Measurements from ENCODE around the gene WWOX. TPM values are rescaled to one million over a fixed set of nuclear protein-coding genes. Genes with fewer than 3 reads are reported as not detected.

The WWOX gene
- total RNA-seq, 3 donors from 2014 or later (not counting 1 experiment from before 2014, with no cell fraction given): 21.0 to 29.8 (median 27.0) TPM

DNA sequence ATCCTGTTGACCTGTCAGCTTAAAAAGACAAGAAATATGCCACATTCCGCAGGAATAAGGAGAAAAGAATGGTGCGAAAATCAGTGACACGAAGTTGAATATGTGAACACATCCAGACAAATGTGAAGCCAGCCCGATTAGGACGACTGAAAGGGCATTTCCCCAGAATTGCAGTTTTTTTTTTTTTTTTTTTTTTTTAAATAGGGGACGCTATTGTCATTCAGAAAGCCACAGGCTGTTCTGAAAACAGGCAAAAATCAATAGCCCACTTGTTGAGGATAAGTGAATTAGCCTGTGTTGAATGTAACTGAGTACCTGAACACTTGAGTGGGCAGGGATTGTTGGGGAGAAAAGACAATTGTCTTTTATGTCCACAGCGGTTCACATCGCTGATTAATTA, 507.1 kb downstream of the WWOX start:
- H3K4me1 ChIP-seq (ENCODE audit: control insufficient read depth, insufficient read depth, low read length): no peaks in the 10 kb centered on the region
- peaks cover 0 to 7% of the 10 kb centered on the region in 2 donors for H3K27me3 Mint-ChIP-seq (ENCODE audit: low read depth in 2 of 2)
- WGBS (ENCODE audit: insufficient coverage): 92% methylated on average over 8 of the region's 8 CpGs

GRCh38 chr16:78607022-78607421, 507.6 kb downstream of the WWOX start:
- Mint-ChIP-seq H3K27me3 (ENCODE audit: low read depth in 2 of 2) (peaks cover 0 to 7% of the 10 kb centered on the region in 2 donors), H3K4me3 (no peak overlapping the region), H3K9me3 (no peaks in the 10 kb centered on the region), H3K27ac (no peak overlapping the region), H3K36me3 (no peaks in the 10 kb centered on the region), H3K4me1 (peaks cover 0 to 5% of the 10 kb centered on the region in 2 donors)
- H3K36me3 ChIP-seq (ENCODE audit: control insufficient read depth, insufficient read depth, low read length): no peaks in the 10 kb centered on the region
- no peaks in the 10 kb centered on the region for H3K4me1 ChIP-seq (ENCODE audit: control insufficient read depth, insufficient read depth, low read length)
- no peak overlapping the region for H3K4me3 ChIP-seq (ENCODE audit: low read length)
- ATAC-seq (no peak), DNase-seq (no peak)
- no peak for TF ChIP-seq CTCF (IDR thresholded peaks at IDR 0.05)
- intact Hi-C loops (cut with micrococcal nuclease): no loop called here
- H3K9me3 ChIP-seq (ENCODE audit: control insufficient read depth, insufficient read depth, low read length): no peaks in the 10 kb centered on the region
- no CpG with 5 or more reads among the region's 5 CpGs for WGBS (ENCODE audit: insufficient coverage)
- H3K27me3 ChIP-seq (ENCODE audit: control insufficient read depth, insufficient read depth, low read length): no peaks in the 10 kb centered on the region
- no peak overlapping the region for H3K27ac ChIP-seq (ENCODE audit: low read length)

More for the DNA sequence above, 507.1 kb downstream of the WWOX start:
- Histone ChIP-seq H3K27me3 (ENCODE audit: control insufficient read depth, insufficient read depth, low read length) (no peaks in the 10 kb centered on the region), H3K9me3 (ENCODE audit: control insufficient read depth, insufficient read depth, low read length) (no peaks in the 10 kb centered on the region), H3K4me3 (ENCODE audit: low read length) (no peak overlapping the region), H3K27ac (ENCODE audit: low read length) (no peak overlapping the region), H3K36me3 (ENCODE audit: control insufficient read depth, insufficient read depth, low read length) (no peaks in the 10 kb centered on the region)
- no peaks in the 10 kb centered on the region for H3K36me3 Mint-ChIP-seq
- no peak for DNase-seq
- H3K27ac Mint-ChIP-seq: no peak overlapping the region
- H3K4me3 Mint-ChIP-seq: no peak overlapping the region
- intact Hi-C loops (cut with micrococcal nuclease): no loop called here
- no peak for ATAC-seq
- TF ChIP-seq CTCF (IDR thresholded peaks at IDR 0.05): no peak
- no peaks in the 10 kb centered on the region for H3K9me3 Mint-ChIP-seq
- peaks cover 0 to 5% of the 10 kb centered on the region in 2 donors for H3K4me1 Mint-ChIP-seq

- DNase-seq: no peak
- 85% methylated on average over 6 of the region's 6 CpGs for WGBS (ENCODE audit: insufficient coverage)
- no peak overlapping the region for H3K27ac Mint-ChIP-seq
- Histone ChIP-seq H3K27me3 (ENCODE audit: control insufficient read depth, insufficient read depth, low read length) (no peaks in the 10 kb centered on the region), H3K36me3 (ENCODE audit: control insufficient read depth, insufficient read depth, low read length) (no peaks in the 10 kb centered on the region), H3K4me3 (ENCODE audit: low read length) (no peak overlapping the region), H3K27ac (ENCODE audit: low read length) (no peak overlapping the region), H3K9me3 (ENCODE audit: control insufficient read depth, insufficient read depth, low read length) (no peaks in the 10 kb centered on the region), H3K4me1 (ENCODE audit: control insufficient read depth, insufficient read depth, low read length) (no peaks in the 10 kb centered on the region)
- H3K27me3 Mint-ChIP-seq (ENCODE audit: low read depth in 2 of 2): peaks cover 0 to 7% of the 10 kb centered on the region in 2 donors
- H3K9me3 Mint-ChIP-seq: no peaks in the 10 kb centered on the region
- no peak overlapping the region for H3K4me3 Mint-ChIP-seq
- no peak for ATAC-seq
- no peak for TF ChIP-seq CTCF (IDR thresholded peaks at IDR 0.05)
- H3K36me3 Mint-ChIP-seq: no peaks in the 10 kb centered on the region
- intact Hi-C loops (cut with micrococcal nuclease): no loop called here
- H3K4me1 Mint-ChIP-seq: peaks cover 0 to 5% of the 10 kb centered on the region in 2 donors
Measured at GRCh38 chr16:78607465-78607864, 508.0 kb downstream of the WWOX start.

- Mint-ChIP-seq H3K4me3 (no peak overlapping the region), H3K36me3 (no peaks in the 10 kb centered on the region), H3K4me1 (peaks cover 0 to 5% of the 10 kb centered on the region in 2 donors), H3K27ac (no peak overlapping the region), H3K27me3 (ENCODE audit: low read depth in 2 of 2) (peaks cover 0 to 7% of the 10 kb centered on the region in 2 donors), H3K9me3 (no peaks in the 10 kb centered on the region)
- Histone ChIP-seq H3K36me3 (ENCODE audit: control insufficient read depth, insufficient read depth, low read length) (no peaks in the 10 kb centered on the region), H3K4me1 (ENCODE audit: control insufficient read depth, insufficient read depth, low read length) (no peaks in the 10 kb centered on the region), H3K27ac (ENCODE audit: low read length) (no peak overlapping the region), H3K4me3 (ENCODE audit: low read length) (no peak overlapping the region), H3K9me3 (ENCODE audit: control insufficient read depth, insufficient read depth, low read length) (no peaks in the 10 kb centered on the region), H3K27me3 (ENCODE audit: control insufficient read depth, insufficient read depth, low read length) (no peaks in the 10 kb centered on the region)
- DNase-seq: no peak
- ATAC-seq: no peak
- WGBS (ENCODE audit: insufficient coverage): 93% methylated on average over 9 of the region's 9 CpGs
- intact Hi-C loops (cut with micrococcal nuclease): no loop called here
- no peak for TF ChIP-seq CTCF (IDR thresholded peaks at IDR 0.05)
Measured at GRCh38 chr16:78608305-78608776, 508.9 kb downstream of the WWOX start.

All from natural killer cell (primary cell).